Neural cell (in vitro differentiated cells): ENCODE measurements around the gene DNMT3B. TPM values are rescaled to one million over a fixed set of nuclear protein-coding genes. Genes with fewer than 3 reads are reported as not detected.

Source experiments
- H2AFZ ChIP-seq: fragments of 200-600, 300-800 bp; sonication (generic), shearing (Covaris generic); 2 replicates; pipeline ENCODE4 v1.6.0; 2014; ENCODE audit warnings: low read depth, mild to moderate bottlenecking, antibody characterized with exemption, low read length, moderate library complexity
- H3F3A ChIP-seq: fragments of 200-600 bp; shearing (Covaris generic); 2 replicates; pipeline ENCODE4 v1.6.1; 2016; ENCODE audit warnings: mild to moderate bottlenecking, moderate library complexity, mixed read lengths, antibody characterized with exemption, low read length; ENCODE audit not compliant: insufficient read depth, poor library complexity, severe bottlenecking
- H3K27ac ChIP-seq: fragments of 200-600, 300-800 bp; sonication (generic), shearing (Covaris generic); 2 replicates; pipeline ENCODE4 v1.5.1; 2014; ENCODE audit warnings: mild to moderate bottlenecking, low read length, moderate library complexity
- H3K27me3 ChIP-seq: fragments of 300-800, 200-600 bp; sonication (generic), shearing (Covaris generic); 2 replicates; pipeline ENCODE4 v1.6.0; 2014; ENCODE audit warnings: mild to moderate bottlenecking, low read depth, low read length, moderate library complexity; ENCODE audit not compliant: insufficient read depth
- H3K36me3 ChIP-seq: fragments of 300-800, 200-600 bp; sonication (generic), shearing (Covaris generic); 2 replicates; pipeline ENCODE4 v1.5.1; 2014; ENCODE audit warnings: mild to moderate bottlenecking, antibody characterized with exemption, low read length, moderate library complexity; ENCODE audit not compliant: insufficient read depth
- H3K4me2 ChIP-seq: fragments of 300-800, 200-600 bp; sonication (generic), shearing (Covaris generic); 2 replicates; pipeline ENCODE4 v1.6.0; 2014; ENCODE audit warnings: mild to moderate bottlenecking, low read length
- H3K4me3 ChIP-seq: fragments of 300-800, 200-600 bp; sonication (generic), shearing (Covaris generic); 2 replicates; pipeline ENCODE4 v1.5.1; 2014; ENCODE audit warnings: mild to moderate bottlenecking, low read length, moderate library complexity
- H3K79me2 ChIP-seq: fragments of 200-600 bp; shearing (Covaris generic); replicated peaks from 2 replicates; pipeline ENCODE4 v1.6.0; 2014; ENCODE audit warnings: mild to moderate bottlenecking, low read length, moderate library complexity; ENCODE audit not compliant: insufficient read depth
- H3K9ac ChIP-seq: fragments of 300-800, 200-600 bp; sonication (generic), shearing (Covaris generic); 2 replicates; pipeline ENCODE4 v1.6.1; 2016; ENCODE audit warnings: mild to moderate bottlenecking, low read length, mixed read lengths
- H3K9me2 ChIP-seq: fragments of 200-600 bp; shearing (Covaris generic); 2 replicates; pipeline ENCODE4 v1.6.1; 2016; ENCODE audit warnings: mild to moderate bottlenecking, low read length, mixed read lengths; ENCODE audit not compliant: insufficient read depth
- H3K9me3 ChIP-seq: fragments of 200-600, 300-800 bp; sonication (generic), shearing (Covaris generic); 2 replicates; pipeline ENCODE4 v1.6.1; 2016; ENCODE audit warnings: mild to moderate bottlenecking, mixed run types, low read length, moderate library complexity, mixed read lengths
- H4K20me1 ChIP-seq: fragments of 200-600 bp; shearing (Covaris generic); 2 replicates; pipeline ENCODE4 v1.6.1; 2016; ENCODE audit warnings: mild to moderate bottlenecking, mixed run types; ENCODE audit not compliant: insufficient read depth
- CTCF ChIP-seq: fragments of 450-650 bp; IDR thresholded peaks from 2 replicates; pipeline ENCODE4 v1.5.1; 2014; ENCODE audit warnings: antibody characterized with exemption, mild to moderate bottlenecking, moderate library complexity; ENCODE audit not compliant: poor library complexity, severe bottlenecking
- EP300 ChIP-seq: fragments of 450-650 bp; conservative IDR thresholded peaks from 2 replicates; pipeline ENCODE4 v1.6.1; 2014; ENCODE audit warnings: antibody characterized with exemption, mild to moderate bottlenecking, moderate library complexity; ENCODE audit not compliant: poor library complexity, severe bottlenecking
- EZH2 ChIP-seq: fragments of 200-600, 300-800 bp; shearing (Covaris generic), sonication (generic); IDR thresholded peaks from 2 replicates; pipeline ENCODE4 v1.6.1; 2014; ENCODE audit warnings: antibody characterized with exemption, low read length, borderline replicate concordance, mild to moderate bottlenecking; ENCODE audit not compliant: insufficient read depth, poor library complexity, severe bottlenecking
- MXI1 ChIP-seq: fragments of 450-650 bp; conservative IDR thresholded peaks from 2 replicates; pipeline ENCODE4 v1.6.1; 2014; ENCODE audit warnings: antibody characterized with exemption, mild to moderate bottlenecking; ENCODE audit not compliant: poor library complexity, severe bottlenecking
- POLR2AphosphoS5 ChIP-seq: IDR thresholded peaks from 2 replicates; pipeline ENCODE4 v1.6.1; 2012
- RAD21 ChIP-seq: fragments of 450-650 bp; conservative IDR thresholded peaks from 2 replicates; pipeline ENCODE4 v1.6.1; 2014; ENCODE audit warnings: antibody characterized with exemption, mild to moderate bottlenecking, moderate library complexity
- REST ChIP-seq: IDR thresholded peaks from 2 replicates; pipeline ENCODE4 v1.6.1; 2012; ENCODE audit warnings: borderline replicate concordance
- SMC3 ChIP-seq: fragments of 450-650 bp; conservative IDR thresholded peaks from 2 replicates; pipeline ENCODE4 v1.6.1; 2014; ENCODE audit warnings: antibody characterized with exemption, mild to moderate bottlenecking, moderate library complexity; ENCODE audit not compliant: poor library complexity
- TAF1 ChIP-seq: IDR thresholded peaks from 2 replicates; pipeline ENCODE4 v1.6.1; 2012; ENCODE audit warnings: low read depth
- polyA plus RNA-seq: library from polyadenylated mRNA; depleted of rRNA; stranded (reverse); fragments of >200 nt; gene quantifications from 2 replicates; pipeline ENCODE4 v1.2.3, GENCODE V29; 2014

The DNMT3B gene
- polyA plus RNA-seq, 1 donor from 2014 or later: 8.7 TPM

GRCh38 chr20:32798046-32798981 lies 36.1 kb downstream of the DNMT3B start:
- Histone ChIP-seq H2AFZ (no peak overlapping the region), H3K27me3 (no peaks in the 10 kb centered on the region), H4K20me1 (no peaks in the 10 kb centered on the region), H3K79me2 (no peaks in the 10 kb centered on the region), H3K4me3 (no peak overlapping the region), H3K4me2 (no peak overlapping the region), H3K27ac (no peak overlapping the region), H3K9me3 (no peaks in the 10 kb centered on the region), H3K36me3 (no peaks in the 10 kb centered on the region), H3K9me2 (no peaks in the 10 kb centered on the region), H3K9ac (no peak overlapping the region), H3F3A (no peaks in the 10 kb centered on the region)
- TF ChIP-seq EP300 (no peak), CTCF (no peak), EZH2 (no peak), POLR2AphosphoS5 (no peak), SMC3 (no peak), MXI1 (no peak), RAD21 (no peak), TAF1 (no peak), REST (no peak)

- no peaks in the 10 kb centered on the region for H4K20me1 ChIP-seq
- H2AFZ ChIP-seq: no peak overlapping the region
- no peak overlapping the region for H3K4me3 ChIP-seq
- no peak overlapping the region for H3K9ac ChIP-seq
- no peak overlapping the region for H3K27ac ChIP-seq
- H3K4me2 ChIP-seq: no peak overlapping the region
- H3K79me2 ChIP-seq: no peaks in the 10 kb centered on the region
- H3K9me3 ChIP-seq: no peaks in the 10 kb centered on the region
- H3K9me2 ChIP-seq: no peaks in the 10 kb centered on the region
- H3K36me3 ChIP-seq: no peaks in the 10 kb centered on the region
- H3F3A ChIP-seq: no peaks in the 10 kb centered on the region
- TF ChIP-seq POLR2AphosphoS5 (no peak), EP300 (no peak), CTCF (no peak), REST (no peak), EZH2 (no peak), MXI1 (no peak), TAF1 (no peak), SMC3 (no peak), RAD21 (no peak)
- no peaks in the 10 kb centered on the region for H3K27me3 ChIP-seq
These were observed 40.9 kb downstream of the DNMT3B start for GRCh38 chr20:32803092-32803491.
